Activated CD8-positive, alpha-beta T cell treated with anti-CD3 and anti-CD28 coated beads for 36 hours (primary cell): ENCODE measurements around the gene TCEANC2. TPM values are rescaled to one million over a fixed set of nuclear protein-coding genes. Genes with fewer than 3 reads are reported as not detected.

ENCODE experiments used
- ATAC-seq: fragments of 200-7000 bp; cut with Tn5 transposase; one replicate; pipeline ENCODE4 v1.10.0; 2021; ENCODE audit warnings: mild to moderate bottlenecking, moderate library complexity
- CTCF ChIA-PET: fragments of 350-600 bp; sonication (Branson Sonifier 250); formaldehyde crosslinking; loops from one replicate; lab custom pipeline; 2021; ENCODE audit warnings: antibody characterized with exemption; lab: Charles Lee
- POLR2A ChIA-PET: fragments of 350-600 bp; sonication (Branson Sonifier 250); formaldehyde crosslinking; loops from one replicate; lab custom pipeline; 2021; ENCODE audit warnings: antibody characterized with exemption; lab: Charles Lee
- DNase-seq: peaks from one replicate; pipeline ENCODE4 v3.0.0-alpha.2; 2020
- H3K27ac Mint-ChIP-seq: one replicate; pipeline ENCODE4 v1.8.0; 2021; ENCODE audit warnings: mild to moderate bottlenecking, mixed read lengths
- H3K27me3 Mint-ChIP-seq: one replicate; pipeline ENCODE4 v1.8.0; 2021; ENCODE audit warnings: mixed read lengths
- H3K36me3 Mint-ChIP-seq: one replicate; pipeline ENCODE4 v1.8.0; 2021; ENCODE audit warnings: low read depth, mixed read lengths
- H3K4me1 Mint-ChIP-seq: one replicate; pipeline ENCODE4 v1.8.0; 2021; ENCODE audit warnings: low read depth, mixed read lengths
- H3K4me3 Mint-ChIP-seq: one replicate; pipeline ENCODE4 v1.8.0; 2021; ENCODE audit warnings: mild to moderate bottlenecking, moderate library complexity, mixed read lengths
- H3K9me3 Mint-ChIP-seq: one replicate; pipeline ENCODE4 v1.8.0; 2021; ENCODE audit warnings: mixed read lengths
- intact Hi-C: fragments of 100-400 bp; cut with micrococcal nuclease; formaldehyde crosslinking; loops from one replicate; pipeline ENCODE4 v1.10.0; 2022
- total RNA-seq, 2 experiments: library from RNA; stranded (reverse); gene quantifications; one replicate each; pipeline ENCODE4 v1.2.3, GENCODE V29; 2021
- TF ChIP-seq, protein P1 (sequence below): fragments of 200-600 bp; IDR thresholded peaks from one replicate; pipeline ENCODE4 v1.8.0; 2022; ENCODE audit warnings: antibody characterized with exemption, mild to moderate bottlenecking

The TCEANC2 gene
- total RNA-seq, 2 experiments from 2014 or later: 11.1 to 11.2 TPM

DNA sequence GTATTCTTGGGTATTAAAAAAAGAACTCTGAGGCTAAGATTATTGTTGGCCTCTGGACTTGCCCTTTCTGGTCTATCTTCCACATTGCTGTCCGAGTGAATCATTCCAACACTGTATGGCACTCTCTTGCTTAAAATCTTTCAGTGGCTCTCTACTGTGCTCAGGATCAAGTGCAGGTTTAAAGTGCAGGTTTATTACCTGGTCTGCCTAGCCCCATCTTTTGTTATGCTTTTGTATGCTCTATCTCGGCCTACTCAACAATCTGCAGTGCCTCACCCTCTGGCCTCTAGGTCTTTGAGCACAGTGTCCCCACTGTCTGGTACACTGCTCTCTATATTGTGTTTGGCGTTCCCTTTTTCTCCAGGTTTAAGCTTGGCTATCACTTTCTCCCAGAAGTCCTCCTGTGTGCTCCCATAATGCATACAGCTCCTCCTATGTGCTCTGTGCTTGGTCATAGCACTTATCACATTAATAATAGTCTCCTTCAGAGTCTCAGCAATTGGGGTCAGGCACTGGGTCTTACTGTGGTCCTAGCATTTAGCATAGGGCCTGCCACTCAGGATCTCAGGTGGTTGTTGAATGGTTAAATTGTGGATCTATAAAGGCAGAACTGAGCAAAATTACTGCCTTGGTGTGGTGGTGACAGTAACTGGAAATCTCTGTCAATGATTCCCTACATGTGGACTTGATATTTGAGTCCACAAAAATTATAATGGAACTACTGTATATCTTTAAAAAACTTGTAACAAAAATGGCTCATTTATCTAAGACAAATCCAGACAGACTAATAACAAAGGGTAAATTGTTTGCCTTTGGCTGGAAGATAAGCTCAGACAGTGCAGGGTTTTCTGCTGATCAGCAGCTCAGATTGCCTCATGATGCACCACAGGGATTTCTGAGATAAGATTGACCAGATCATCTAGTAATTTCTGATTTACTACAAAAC lies 24.8 kb upstream of the TCEANC2 start:
- H3K27ac Mint-ChIP-seq: no peak overlapping the region
- ChIA-PET CTCF (interaction anchor here (1.0 kb wide), 1 partner anchor 150 kb away, joined by 3 read pairs; no protein-coding TSS in a partner anchor), POLR2A (interaction anchor here (0.6 kb wide), 1 partner anchor 12 kb away, joined by 3 read pairs; no protein-coding TSS in a partner anchor)
- no peaks in the 10 kb centered on the region for H3K4me1 Mint-ChIP-seq
- no peak overlapping the region for H3K4me3 Mint-ChIP-seq
- intact Hi-C loops: no loop called here
- no peaks in the 10 kb centered on the region for H3K27me3 Mint-ChIP-seq
- ATAC-seq (no peak), DNase-seq (no peak)
- no peaks in the 10 kb centered on the region for H3K9me3 Mint-ChIP-seq
- peaks cover 4% of the 10 kb centered on the region for H3K36me3 Mint-ChIP-seq
- TF ChIP-seq, protein P1, sequence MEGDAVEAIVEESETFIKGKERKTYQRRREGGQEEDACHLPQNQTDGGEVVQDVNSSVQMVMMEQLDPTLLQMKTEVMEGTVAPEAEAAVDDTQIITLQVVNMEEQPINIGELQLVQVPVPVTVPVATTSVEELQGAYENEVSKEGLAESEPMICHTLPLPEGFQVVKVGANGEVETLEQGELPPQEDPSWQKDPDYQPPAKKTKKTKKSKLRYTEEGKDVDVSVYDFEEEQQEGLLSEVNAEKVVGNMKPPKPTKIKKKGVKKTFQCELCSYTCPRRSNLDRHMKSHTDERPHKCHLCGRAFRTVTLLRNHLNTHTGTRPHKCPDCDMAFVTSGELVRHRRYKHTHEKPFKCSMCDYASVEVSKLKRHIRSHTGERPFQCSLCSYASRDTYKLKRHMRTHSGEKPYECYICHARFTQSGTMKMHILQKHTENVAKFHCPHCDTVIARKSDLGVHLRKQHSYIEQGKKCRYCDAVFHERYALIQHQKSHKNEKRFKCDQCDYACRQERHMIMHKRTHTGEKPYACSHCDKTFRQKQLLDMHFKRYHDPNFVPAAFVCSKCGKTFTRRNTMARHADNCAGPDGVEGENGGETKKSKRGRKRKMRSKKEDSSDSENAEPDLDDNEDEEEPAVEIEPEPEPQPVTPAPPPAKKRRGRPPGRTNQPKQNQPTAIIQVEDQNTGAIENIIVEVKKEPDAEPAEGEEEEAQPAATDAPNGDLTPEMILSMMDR: no peak

DNA sequence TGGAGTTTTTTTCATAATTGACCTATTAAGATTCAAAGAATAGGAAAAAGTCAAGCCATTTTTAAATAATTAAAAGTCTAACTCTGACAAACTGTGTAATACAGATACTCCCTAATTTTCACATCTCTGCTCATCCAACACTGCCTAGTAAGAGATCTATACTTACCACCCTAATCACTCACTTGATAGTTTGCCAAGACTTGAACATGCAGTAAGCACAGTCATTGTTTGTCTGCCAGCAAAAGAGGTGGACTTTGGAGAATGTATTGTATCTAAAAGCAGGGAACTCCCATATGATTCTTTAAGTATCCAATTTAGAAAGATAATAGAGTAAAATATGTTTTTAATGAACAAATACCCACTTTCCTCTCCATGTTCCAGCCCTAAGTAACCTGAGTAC lies 15.9 kb upstream of the TCEANC2 start:
- H3K4me1 Mint-ChIP-seq: no peaks in the 10 kb centered on the region
- H3K27ac Mint-ChIP-seq: peak overlapping the region; percentile 45
- TF ChIP-seq, protein P1: no peak
- ChIA-PET POLR2A (no interaction called here), CTCF (no interaction called here)
- no peaks in the 10 kb centered on the region for H3K27me3 Mint-ChIP-seq
- H3K4me3 Mint-ChIP-seq: no peak overlapping the region
- DNase-seq (no peak), ATAC-seq (no peak)
- intact Hi-C loops: no loop called here
- H3K36me3 Mint-ChIP-seq: peaks cover 24% of the 10 kb centered on the region
- no peaks in the 10 kb centered on the region for H3K9me3 Mint-ChIP-seq

DNA sequence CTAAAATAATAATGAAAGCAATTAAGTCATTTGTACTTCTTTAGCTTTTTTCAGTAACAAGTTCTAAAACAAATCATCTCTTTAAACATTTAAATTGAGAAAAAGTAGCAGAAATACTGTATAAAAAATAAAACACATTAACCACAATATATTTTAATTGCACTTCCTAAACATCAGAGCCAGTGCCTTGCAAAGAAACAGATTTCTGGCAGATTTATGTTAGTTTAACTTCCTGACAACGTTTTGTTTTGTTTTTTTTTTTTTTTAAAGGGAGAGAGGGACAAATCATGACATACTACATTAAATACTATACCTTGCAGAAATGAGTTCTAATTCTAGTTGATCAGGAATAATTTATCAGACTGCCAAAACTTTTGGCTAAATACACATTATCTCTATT lies 11.6 kb upstream of the TCEANC2 start:
- Mint-ChIP-seq H3K36me3 (peaks cover 22% of the 10 kb centered on the region), H3K9me3 (no peaks in the 10 kb centered on the region), H3K4me3 (no peak overlapping the region), H3K27me3 (no peaks in the 10 kb centered on the region), H3K4me1 (peaks cover 18% of the 10 kb centered on the region), H3K27ac (peak overlapping the region; percentile 69)
- intact Hi-C loops: no loop called here
- ChIA-PET POLR2A (no interaction called here), CTCF (interaction anchor here (0.9 to 2.5 kb wide), 5 partner anchors 7 to 181 kb away, joined by 3 to 8 read pairs (median 6); no protein-coding TSS in a partner anchor)
- TF ChIP-seq, protein P1: no peak
- DNase-seq (no peak), ATAC-seq (no peak)

DNA sequence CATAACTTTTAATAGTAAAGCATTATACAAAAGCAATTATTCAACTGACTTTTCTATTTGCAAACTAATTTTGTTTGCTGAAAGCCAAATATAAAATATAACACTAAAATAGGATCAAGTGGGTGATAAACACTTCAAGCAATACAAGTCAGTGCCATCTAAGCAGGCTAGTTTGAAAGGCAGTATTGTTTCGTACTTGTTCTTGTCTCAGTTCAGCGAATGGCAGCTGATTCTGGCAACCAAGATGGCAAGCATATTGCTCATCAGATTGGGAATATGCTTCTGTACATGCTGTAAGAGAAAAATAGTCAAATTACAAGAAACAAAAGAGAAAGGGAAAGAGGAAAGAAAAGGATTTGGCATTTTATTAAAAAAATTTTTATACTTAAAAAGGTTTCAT lies 7.9 kb upstream of the TCEANC2 start:
- no peaks in the 10 kb centered on the region for H3K9me3 Mint-ChIP-seq
- peak overlapping the region; percentile 71 for H3K27ac Mint-ChIP-seq
- intact Hi-C loops: no loop called here
- DNase-seq (no peak), ATAC-seq (no peak)
- ChIA-PET CTCF (interaction anchor here (1.3 kb wide), 1 partner anchor 184 kb away, joined by 3 read pairs; no protein-coding TSS in a partner anchor), POLR2A (no interaction called here)
- peaks cover 15% of the 10 kb centered on the region for H3K36me3 Mint-ChIP-seq
- H3K4me1 Mint-ChIP-seq: peaks cover 46% of the 10 kb centered on the region
- no peak overlapping the region for H3K4me3 Mint-ChIP-seq
- H3K27me3 Mint-ChIP-seq: no peaks in the 10 kb centered on the region
- TF ChIP-seq, protein P1: no peak
